HG02981 (cell line): ENCODE measurements around the gene CLDN19.
"Not testable (repeated sequence)": the region's sequence is repeated elsewhere in the genome, so short reads cannot be mapped to it uniquely, and the experiment has no call there.

Experiments used
- ATAC-seq: cut with Tn5 transposase; IDR thresholded peaks from one replicate; pipeline ENCODE4 v1.9.1; 2021; ENCODE audit warnings: mild to moderate bottlenecking, moderate library complexity; ENCODE audit not compliant: unreplicated experiment

The CLDN19 gene

DNA sequence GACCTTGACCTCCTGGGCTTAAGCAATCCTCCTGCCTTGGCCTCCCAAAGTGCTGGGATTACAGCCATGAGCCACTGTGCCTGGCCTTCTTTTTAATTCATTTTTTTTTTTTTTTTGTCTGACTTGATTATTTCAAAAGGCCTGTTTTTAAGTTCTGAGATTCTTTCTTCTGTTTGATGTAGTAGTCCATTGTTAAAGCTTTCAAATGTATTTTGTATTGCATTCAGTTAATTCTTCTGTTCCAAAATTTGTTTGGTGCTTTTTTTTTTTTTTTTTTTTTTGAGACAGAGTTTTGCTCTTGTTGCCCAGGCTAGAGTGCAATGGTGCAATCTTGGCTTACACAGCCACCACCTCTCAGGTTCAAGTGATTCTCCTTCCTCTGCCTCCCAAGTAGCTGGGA lies 25.6 kb downstream of the CLDN19 start:
- ATAC-seq, result not testable (repeated sequence)

DNA sequence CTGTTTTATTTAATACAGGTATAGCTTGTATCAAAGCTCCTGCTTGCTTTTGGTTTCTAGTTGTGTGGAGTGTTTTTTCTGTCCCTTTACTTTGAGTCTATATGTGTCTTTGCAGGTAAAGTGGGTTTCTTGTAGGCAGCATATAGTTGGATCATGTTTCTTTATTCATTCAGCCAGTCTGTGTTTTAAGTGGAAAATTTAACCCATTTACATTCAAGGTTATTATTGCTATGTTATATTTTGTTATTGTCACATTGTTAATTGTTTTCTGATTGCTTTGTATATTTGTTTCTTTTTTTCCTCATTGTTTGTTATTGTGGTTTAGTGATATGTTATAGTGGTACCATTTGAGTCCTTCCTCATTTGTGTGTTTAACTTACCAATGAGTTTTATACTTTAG lies 26.7 kb downstream of the CLDN19 start:
- no peak for ATAC-seq

DNA sequence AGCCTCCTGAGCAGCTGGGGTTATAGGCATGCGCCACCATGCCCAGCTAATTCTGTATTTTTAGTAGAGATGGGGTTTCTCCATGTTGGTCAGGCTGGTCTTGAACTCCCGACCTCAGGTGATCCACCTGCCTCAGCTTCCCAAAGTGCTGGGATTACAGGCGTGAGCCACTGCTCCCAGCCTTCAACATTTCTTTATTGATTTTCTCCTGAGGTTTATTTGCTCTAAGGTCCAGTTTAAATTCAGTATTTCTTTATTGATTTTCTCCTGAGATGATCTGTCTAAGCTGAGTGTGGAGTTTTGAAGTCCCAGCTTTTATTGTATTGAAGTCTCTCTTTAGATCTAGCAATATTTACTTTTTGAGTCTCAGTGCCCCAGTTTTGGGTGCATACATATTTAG lies 27.2 kb downstream of the CLDN19 start:
- not testable (repeated sequence) for ATAC-seq

DNA sequence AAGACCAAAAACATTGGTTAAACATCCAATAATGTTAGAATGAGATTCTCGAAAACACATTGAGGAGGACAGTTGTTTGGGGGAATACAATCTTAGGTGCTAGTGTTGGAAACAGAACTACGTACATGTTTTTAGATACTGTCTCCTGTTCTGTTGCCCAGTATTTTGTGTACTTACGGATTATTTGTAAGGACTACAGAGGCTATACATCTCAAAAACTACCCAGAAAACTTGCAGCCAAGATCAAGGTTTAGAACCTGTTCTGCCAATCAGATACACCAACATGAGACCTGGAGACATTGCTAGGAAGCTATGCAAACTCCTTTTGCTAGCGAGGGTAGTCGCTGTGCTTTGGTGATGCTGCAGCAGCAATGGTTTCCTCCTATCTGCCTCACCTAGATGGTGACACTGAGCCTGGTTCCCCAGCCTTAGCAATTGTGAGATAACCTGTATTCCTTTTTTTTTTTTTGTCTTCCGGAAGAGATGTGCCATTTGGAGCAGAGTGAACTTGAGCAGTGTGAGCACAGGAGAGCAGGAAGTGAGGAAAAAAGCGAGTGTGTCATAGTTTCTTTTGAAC lies 36.1 kb downstream of the CLDN19 start:
- ATAC-seq, result no peak

DNA sequence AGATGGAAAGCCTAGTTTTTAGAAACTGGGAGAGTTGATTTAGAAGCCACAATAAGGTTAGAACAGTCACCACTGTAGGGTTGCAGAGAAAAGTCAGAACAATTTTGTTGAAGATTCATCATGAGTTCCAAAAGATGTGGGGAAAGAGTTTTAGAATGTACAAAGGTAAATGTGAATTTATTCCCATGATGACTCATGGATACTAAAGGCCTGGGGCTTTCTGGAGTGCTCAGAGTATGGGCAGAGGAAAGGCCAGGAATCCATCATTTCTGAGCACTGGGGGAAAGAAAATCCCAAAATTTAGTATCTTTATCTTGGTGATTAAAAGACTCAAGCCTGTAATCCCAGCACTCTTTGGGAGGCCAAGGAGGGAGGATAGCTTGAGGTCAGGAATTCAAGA lies 40.0 kb downstream of the CLDN19 start:
- ATAC-seq, result no peak

DNA sequence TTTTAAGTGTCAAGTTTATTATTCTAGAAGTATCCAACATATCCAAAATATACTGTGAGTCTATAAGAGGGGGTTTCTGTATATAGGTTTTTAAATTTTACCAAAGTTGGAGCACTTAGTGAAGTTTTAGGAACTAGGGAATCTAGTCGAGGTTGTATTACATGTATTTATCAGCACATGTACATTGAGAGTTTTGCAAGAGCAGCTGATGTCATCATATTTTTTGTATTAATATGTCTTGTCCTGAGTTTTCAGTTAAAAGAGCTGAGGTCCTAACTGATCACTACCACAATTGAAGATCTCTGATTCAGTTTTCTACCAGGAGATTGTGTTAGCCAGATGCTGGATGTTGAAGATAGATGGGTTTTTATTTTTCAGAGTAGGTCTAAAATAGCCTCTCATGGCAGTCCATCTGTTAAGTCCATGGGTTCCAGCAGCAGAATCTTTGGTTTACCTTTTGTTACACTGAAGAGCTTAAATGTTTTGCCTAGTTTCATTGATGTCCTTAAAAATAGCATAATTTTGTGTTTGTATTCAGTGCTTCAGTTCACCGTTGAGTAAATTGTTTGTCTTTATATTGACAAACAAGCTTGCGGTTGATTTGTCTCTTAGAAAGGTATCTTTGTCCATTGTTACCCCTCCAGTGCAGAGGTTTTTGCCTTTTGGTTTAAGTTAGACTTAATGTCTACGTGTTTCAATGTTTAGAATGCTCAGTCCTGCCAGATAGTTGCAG lies 41.8 kb downstream of the CLDN19 start:
- ATAC-seq, result no peak

DNA sequence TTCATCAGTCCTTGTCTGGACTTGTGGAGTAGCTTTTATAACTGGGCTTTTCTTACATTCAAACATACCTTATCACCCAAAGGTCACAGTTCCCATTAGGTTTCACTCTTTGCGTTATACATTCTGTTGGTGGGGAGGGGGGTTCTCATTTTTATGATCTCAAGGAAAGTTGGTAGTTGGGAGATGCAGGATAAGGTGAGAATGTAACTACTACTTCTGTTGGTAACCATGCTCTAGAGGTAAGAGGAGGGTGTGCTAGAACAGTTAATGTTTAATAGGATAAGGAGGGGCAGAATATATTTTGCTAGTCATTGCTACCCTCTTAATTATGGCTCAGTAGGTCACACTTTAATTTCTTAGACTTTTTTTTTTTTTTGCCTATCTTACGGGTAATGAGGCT lies 47.1 kb downstream of the CLDN19 start:
- ATAC-seq, result no peak

DNA sequence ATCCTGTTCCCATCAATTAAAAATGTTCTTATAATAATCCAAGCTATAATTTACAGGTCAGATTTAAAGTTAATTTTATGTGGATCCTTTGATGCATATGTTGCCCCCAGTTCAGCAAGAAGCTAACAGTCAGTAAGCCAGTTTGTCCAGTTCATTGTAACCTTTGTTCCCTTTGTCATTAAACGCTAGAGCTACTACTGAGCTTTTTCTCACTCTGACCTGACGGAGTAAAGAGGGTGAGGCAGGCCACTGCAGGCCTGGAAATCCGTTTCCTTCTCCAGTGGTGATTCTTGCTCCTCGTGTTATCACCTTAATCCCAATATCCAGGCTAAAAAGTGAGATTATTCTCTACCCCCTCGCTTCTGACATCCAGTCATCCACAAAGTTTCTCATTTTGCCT lies 47.6 kb downstream of the CLDN19 start:
- no peak for ATAC-seq

DNA sequence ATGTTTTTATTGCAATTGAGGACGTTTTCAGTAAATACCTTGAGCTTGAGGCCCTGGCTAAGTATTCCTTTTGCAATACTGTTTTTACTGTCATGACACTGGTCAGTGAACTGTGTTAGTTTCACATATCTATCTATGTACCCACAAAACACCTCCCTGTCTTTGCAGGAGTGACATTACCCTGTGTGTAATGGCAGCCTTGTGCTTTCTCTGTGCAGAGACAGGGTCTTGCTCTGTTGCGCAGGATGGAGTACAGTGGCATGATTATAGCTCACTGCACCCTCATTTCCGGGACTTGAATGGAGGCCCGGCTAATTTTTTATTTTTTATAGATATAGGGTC lies 48.9 kb downstream of the CLDN19 start:
- no peak for ATAC-seq

DNA sequence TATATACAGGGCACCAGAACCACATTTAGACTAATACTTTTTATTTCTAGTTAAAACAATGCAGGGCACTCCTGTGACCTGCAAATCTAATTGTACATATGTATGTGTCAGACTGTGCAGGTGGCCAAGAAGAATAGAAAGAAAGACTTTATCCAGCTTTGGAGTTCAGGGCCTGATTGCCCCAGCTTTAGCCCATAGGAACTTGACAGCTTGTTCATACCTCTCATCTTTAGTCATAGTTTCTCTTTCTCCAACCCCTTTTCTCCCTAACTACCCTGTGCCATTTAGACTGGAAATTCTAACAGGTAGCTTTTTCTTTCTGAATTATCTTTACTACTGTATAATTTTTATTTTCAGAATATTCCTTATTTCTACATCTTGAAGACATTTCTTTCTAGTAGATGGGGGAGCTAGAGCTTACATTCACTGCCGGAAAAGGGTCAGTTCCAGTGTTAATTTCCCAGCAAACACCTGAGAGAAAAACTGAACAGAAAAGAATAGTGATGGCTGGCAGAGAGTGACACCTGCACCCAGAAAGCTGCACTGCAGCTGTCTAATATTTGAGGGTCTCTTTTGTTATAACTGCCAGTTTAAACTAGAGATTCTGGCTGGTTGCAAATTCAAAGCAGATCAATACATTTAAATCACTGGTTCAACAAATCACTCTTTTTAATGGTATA lies 49.4 kb downstream of the CLDN19 start:
- no peak for ATAC-seq

DNA sequence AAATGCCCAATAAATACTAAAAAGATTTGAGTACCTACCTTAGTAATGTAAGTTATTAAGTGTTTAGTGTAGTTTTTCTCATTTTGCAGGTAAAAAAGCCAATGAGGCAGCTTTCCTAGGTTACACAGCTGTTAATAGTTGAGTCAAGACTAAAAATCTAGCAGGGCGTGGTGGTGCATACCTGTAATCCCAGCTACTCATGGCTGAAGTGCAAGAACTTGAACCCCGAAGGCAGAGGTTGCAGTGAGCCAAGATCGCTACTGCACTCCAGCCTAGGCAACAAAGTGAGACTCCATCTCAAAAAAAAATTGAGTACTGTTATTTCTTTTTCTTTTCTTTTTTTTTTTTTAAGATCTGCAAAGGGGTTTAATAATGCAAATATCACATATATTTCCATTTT lies 50.1 kb downstream of the CLDN19 start:
- no peak for ATAC-seq

DNA sequence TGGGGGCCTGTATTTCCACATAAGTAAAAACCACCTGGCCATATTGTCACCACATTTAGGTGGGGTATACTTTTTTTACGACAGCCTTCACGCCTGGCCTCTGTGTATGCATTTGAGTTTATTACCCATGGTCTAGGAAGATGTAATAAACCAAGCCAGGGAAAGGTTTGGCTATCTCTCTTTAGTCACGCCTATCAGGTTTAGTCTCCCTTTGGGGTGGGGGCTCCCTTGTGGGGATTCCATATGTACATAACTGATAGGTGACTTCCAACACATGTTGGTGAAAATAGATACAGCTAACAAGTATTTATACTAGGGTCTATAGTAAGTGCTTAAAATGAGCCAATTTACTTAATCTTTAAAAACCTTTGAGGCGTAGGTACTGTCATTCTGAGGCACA lies 53.6 kb downstream of the CLDN19 start:
- no peak for ATAC-seq

DNA sequence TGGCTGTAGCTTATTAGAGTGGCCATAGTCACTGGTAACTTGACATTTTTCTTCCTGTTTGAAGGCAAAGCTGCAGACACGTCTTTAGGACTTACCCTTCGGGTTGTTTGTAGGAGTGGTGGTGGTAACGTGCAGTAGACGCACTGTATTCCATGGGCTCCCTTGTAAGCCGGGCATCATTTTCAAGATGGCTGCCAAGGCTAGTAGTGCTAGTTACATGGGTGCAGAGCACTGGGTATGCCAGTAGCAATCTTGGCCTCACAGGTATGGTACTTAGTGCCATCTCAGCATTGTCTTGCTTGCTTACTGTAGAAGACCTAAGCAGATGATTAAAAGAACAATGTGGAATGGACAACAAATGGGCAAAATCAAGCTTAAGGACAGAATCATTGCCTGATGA lies 55.9 kb downstream of the CLDN19 start:
- ATAC-seq, result no peak
